ENCODE results near the gene GPR157. TPM values are rescaled to one million over a fixed set of nuclear protein-coding genes. Genes with fewer than 3 reads are reported as not detected.

The GPR157 gene
- total RNA-seq, 2 experiments from 2014 or later, result 1.4 to 5.4 TPM

GRCh38 chr1:9174243-9174642, 45.3 kb upstream of the GPR157 start:
- Histone ChIP-seq H3K4me2 (ENCODE audit: low read length) (no peak overlapping the region), H4K20me1 (ENCODE audit: insufficient read depth, low read length) (no peaks in the 10 kb centered on the region; the same call in 1 of the 2 replicates), H3K36me3 (ENCODE audit: insufficient read depth, low read length) (no peaks in the 10 kb centered on the region), H2AFZ (ENCODE audit: low read length) (no peak overlapping the region), H3K27ac (ENCODE audit: low read depth, low read length, poor library complexity, severe bottlenecking) (no peak overlapping the region), H3K4me1 (ENCODE audit: insufficient read depth, low read length, poor library complexity, severe bottlenecking) (peaks cover 3% of the 10 kb centered on the region), H3K4me3 (ENCODE audit: low read depth, low read length, poor library complexity, severe bottlenecking) (no peak overlapping the region), H3K79me2 (ENCODE audit: insufficient read depth, low read depth, low read length) (no peaks in the 10 kb centered on the region), H3K9me3 (ENCODE audit: low read length) (no peaks in the 10 kb centered on the region), H3K9me2 (ENCODE audit: insufficient read depth, low read length) (no peaks in the 10 kb centered on the region)
- TF ChIP-seq CTCF (conservative IDR thresholded peaks at IDR 0.05; ENCODE audit: low read length) (no peak), EZH2phosphoT487 (IDR thresholded peaks at IDR 0.05; ENCODE audit: borderline replicate concordance, low read depth, low read length) (no peak)
- DNase-seq (ENCODE audit: low spot score), result no peak
- intact Hi-C loops (cut with micrococcal nuclease; ENCODE audit: unreplicated experiment), result no loop called here
- POLR2A ChIA-PET, result no interaction called here
- CTCF ChIA-PET (ENCODE audit: unreplicated experiment), result no interaction called here
- BruUV-seq (replicated peaks), result no TSS peak

- POLR2A ChIA-PET, result interaction anchor here (0.9 kb wide), 1 partner anchor 11 kb away, joined by 8 read pairs; no protein-coding TSS in a partner anchor
- Histone ChIP-seq H3K4me2 (ENCODE audit: low read length) (no peak overlapping the region), H3K4me3 (ENCODE audit: low read depth, low read length, poor library complexity, severe bottlenecking) (no peak overlapping the region), H3K36me3 (ENCODE audit: insufficient read depth, low read length) (no peaks in the 10 kb centered on the region), H4K20me1 (ENCODE audit: insufficient read depth, low read length) (no peaks in the 10 kb centered on the region), H3K27ac (ENCODE audit: low read depth, low read length, poor library complexity, severe bottlenecking) (no peak overlapping the region), H3K79me2 (ENCODE audit: insufficient read depth, low read depth, low read length) (no peaks in the 10 kb centered on the region), H3K4me1 (ENCODE audit: insufficient read depth, low read length, poor library complexity, severe bottlenecking) (no peaks in the 10 kb centered on the region), H3K9me3 (ENCODE audit: low read length) (no peaks in the 10 kb centered on the region), H2AFZ (ENCODE audit: low read length) (no peak overlapping the region), H3K9me2 (ENCODE audit: insufficient read depth, low read length) (no peaks in the 10 kb centered on the region)
- no peak for TF ChIP-seq EZH2phosphoT487 (IDR thresholded peaks at IDR 0.05; ENCODE audit: borderline replicate concordance, low read depth, low read length)
- TF ChIP-seq CTCF (conservative IDR thresholded peaks at IDR 0.05; ENCODE audit: low read length), result no peak
- CTCF ChIA-PET (ENCODE audit: unreplicated experiment), result no interaction called here
- no TSS peak for BruUV-seq (replicated peaks)
- intact Hi-C loops (cut with micrococcal nuclease; ENCODE audit: unreplicated experiment), result no loop called here
- no peak for DNase-seq (ENCODE audit: low spot score)
Observed at GRCh38 chr1:9169601-9170137, 40.8 kb upstream of the GPR157 start.

GRCh38 chr1:9167638-9168037, 38.7 kb upstream of the GPR157 start:
- no peak overlapping the region for H2AFZ ChIP-seq (ENCODE audit: low read length)
- no peaks in the 10 kb centered on the region for H3K9me3 ChIP-seq (ENCODE audit: low read length)
- H4K20me1 ChIP-seq (ENCODE audit: insufficient read depth, low read length), result no peaks in the 10 kb centered on the region
- DNase-seq (ENCODE audit: low spot score), result no peak
- H3K4me3 ChIP-seq (ENCODE audit: low read depth, low read length, poor library complexity, severe bottlenecking), result no peak overlapping the region
- TF ChIP-seq EZH2phosphoT487 (IDR thresholded peaks at IDR 0.05; ENCODE audit: borderline replicate concordance, low read depth, low read length) (no peak), CTCF (conservative IDR thresholded peaks at IDR 0.05; ENCODE audit: low read length) (no peak)
- H3K4me1 ChIP-seq (ENCODE audit: insufficient read depth, low read length, poor library complexity, severe bottlenecking), result no peaks in the 10 kb centered on the region
- no peaks in the 10 kb centered on the region for H3K9me2 ChIP-seq (ENCODE audit: insufficient read depth, low read length)
- ChIA-PET POLR2A (interaction anchor here (0.7 kb wide), 1 partner anchor 11 kb away, joined by 3 read pairs; no protein-coding TSS in a partner anchor), CTCF (ENCODE audit: unreplicated experiment) (no interaction called here)
- H3K4me2 ChIP-seq (ENCODE audit: low read length), result no peak overlapping the region
- no TSS peak for BruUV-seq (replicated peaks)
- no peaks in the 10 kb centered on the region for H3K36me3 ChIP-seq (ENCODE audit: insufficient read depth, low read length)
- H3K79me2 ChIP-seq (ENCODE audit: insufficient read depth, low read depth, low read length), result no peaks in the 10 kb centered on the region
- intact Hi-C loops (cut with micrococcal nuclease; ENCODE audit: unreplicated experiment), result no loop called here
- no peak overlapping the region for H3K27ac ChIP-seq (ENCODE audit: low read depth, low read length, poor library complexity, severe bottlenecking)
